ENCODE measurements around the gene CDHR1. TPM values are rescaled to one million over a fixed set of nuclear protein-coding genes. Genes with fewer than 3 reads are reported as not detected.
"Not testable (repeated sequence)": the region's sequence is repeated elsewhere in the genome, so short reads cannot be mapped to it uniquely, and the experiment has no call there.

The CDHR1 gene
- total RNA-seq, 2 experiments from 2014 or later: 1.8 to 2.4 TPM

GRCh38 chr10:84176836-84177474 lies 17.4 kb upstream of the CDHR1 start:
- no peaks in the 10 kb centered on the region for H3K36me3 Mint-ChIP-seq (ENCODE audit: low read depth)
- ATAC-seq (peak; percentile 27), DNase-seq (no peak)
- CTCF ChIA-PET: interaction anchor here (1.1 to 1.7 kb wide), 7 partner anchors 12 to 80 kb away, joined by 3 to 7 read pairs (median 4); partner anchors contain the start of gene CDHR1
- no peaks in the 10 kb centered on the region for H3K9me3 Mint-ChIP-seq
- peaks cover 5% of the 10 kb centered on the region for H3K4me1 Mint-ChIP-seq (ENCODE audit: low read depth)
- no peak for TF ChIP-seq CTCF (IDR thresholded peaks at IDR 0.05)
- POLR2A ChIA-PET: interaction anchor here (1.0 to 2.0 kb wide), 2 partner anchors 34 to 37 kb away, joined by 3 to 8 read pairs; partner anchors contain the start of gene GHITM
- intact Hi-C loops (cut with micrococcal nuclease): no loop called here
- H3K4me3 Mint-ChIP-seq: no peak overlapping the region
- no peaks in the 10 kb centered on the region for H3K27me3 Mint-ChIP-seq
- H3K27ac Mint-ChIP-seq: peak overlapping the region; percentile 80

- intact Hi-C loops (cut with micrococcal nuclease): no loop called here
- DNase-seq (peak; percentile 74), ATAC-seq (peak; percentile 93)
- POLR2A ChIA-PET: interaction anchor here (1.0 to 2.0 kb wide), 2 partner anchors 35 to 38 kb away, joined by 3 to 8 read pairs; partner anchors contain the start of gene GHITM
- Mint-ChIP-seq H3K4me3 (no peak overlapping the region), H3K9me3 (no peaks in the 10 kb centered on the region), H3K27ac (no peak overlapping the region), H3K27me3 (no peaks in the 10 kb centered on the region), H3K4me1 (ENCODE audit: low read depth) (peaks cover 5% of the 10 kb centered on the region), H3K36me3 (ENCODE audit: low read depth) (no peaks in the 10 kb centered on the region)
- TF ChIP-seq CTCF (IDR thresholded peaks at IDR 0.05): no peak
- CTCF ChIA-PET: interaction anchor here (1.1 to 1.7 kb wide), 5 partner anchors 16 to 79 kb away, joined by 4 to 7 read pairs (median 4); partner anchors contain the start of gene CDHR1
Observed at GRCh38 chr10:84177541-84178141, 16.7 kb upstream of the CDHR1 start.

- TF ChIP-seq CTCF (IDR thresholded peaks at IDR 0.05): no peak
- H3K36me3 Mint-ChIP-seq (ENCODE audit: low read depth): no peaks in the 10 kb centered on the region
- CTCF ChIA-PET: interaction anchor here (1.3 to 1.7 kb wide), 3 partner anchors 18 to 79 kb away, joined by 4 to 7 read pairs (median 6); no protein-coding TSS in a partner anchor
- H3K27ac Mint-ChIP-seq: no peak overlapping the region
- H3K27me3 Mint-ChIP-seq: no peaks in the 10 kb centered on the region
- no peaks in the 10 kb centered on the region for H3K9me3 Mint-ChIP-seq
- ATAC-seq (no peak), DNase-seq (no peak)
- peaks cover 5% of the 10 kb centered on the region for H3K4me1 Mint-ChIP-seq (ENCODE audit: low read depth)
- H3K4me3 Mint-ChIP-seq: no peak overlapping the region
- intact Hi-C loops (cut with micrococcal nuclease): no loop called here
- POLR2A ChIA-PET: no interaction called here
Observed at GRCh38 chr10:84178160-84178609, 16.2 kb upstream of the CDHR1 start.

- POLR2A ChIA-PET: no interaction called here
- intact Hi-C loops (cut with micrococcal nuclease): no loop called here
- DNase-seq (peak; percentile 54), ATAC-seq (peak; percentile 43)
- CTCF ChIA-PET: interaction anchor here (1.0 kb wide), 1 partner anchor 26 kb away, joined by 4 read pairs; no protein-coding TSS in a partner anchor
- no peak for TF ChIP-seq CTCF (IDR thresholded peaks at IDR 0.05)
- Mint-ChIP-seq H3K36me3 (ENCODE audit: low read depth) (no peaks in the 10 kb centered on the region), H3K27ac (no peak overlapping the region), H3K27me3 (no peaks in the 10 kb centered on the region), H3K4me1 (ENCODE audit: low read depth) (peaks cover 5% of the 10 kb centered on the region), H3K4me3 (no peak overlapping the region), H3K9me3 (no peaks in the 10 kb centered on the region)
Observed at GRCh38 chr10:84179059-84179710, 15.2 kb upstream of the CDHR1 start.

GRCh38 chr10:84180386-84180785 lies 14.0 kb upstream of the CDHR1 start:
- H3K4me3 Mint-ChIP-seq; H3K9me3 Mint-ChIP-seq; POLR2A ChIA-PET; H3K4me1 Mint-ChIP-seq (ENCODE audit: low read depth); intact Hi-C loops (cut with micrococcal nuclease); ATAC-seq; H3K27ac Mint-ChIP-seq; H3K27me3 Mint-ChIP-seq; H3K36me3 Mint-ChIP-seq (ENCODE audit: low read depth); DNase-seq; CTCF ChIA-PET: not testable (repeated sequence)

Data from activated CD8-positive, alpha-beta T cell treated with anti-CD3 and anti-CD28 coated beads for 36 hours (primary cell).